Upper lobe of right lung (tissue), 1 donor: ENCODE measurements around the gene NDUFA13. TPM values are rescaled to one million over a fixed set of nuclear protein-coding genes. Genes with fewer than 3 reads are reported as not detected.

Source experiments
- ATAC-seq: fragments of 200-7000 bp; cut with Tn5 transposase; one replicate; pipeline ENCODE4 v1.9.1; 2020; ENCODE audit warnings: mild to moderate bottlenecking, moderate library complexity
- DNase-seq: peaks from one replicate; pipeline ENCODE4 v3.0.0-alpha.2; 2020
- H3K27ac ChIP-seq: fragments of 200-600 bp; one replicate; pipeline ENCODE4 v1.8.0; 2022
- H3K27me3 ChIP-seq: fragments of 200-600 bp; one replicate; pipeline ENCODE4 v1.8.0; 2022; ENCODE audit warnings: mild to moderate bottlenecking
- H3K36me3 ChIP-seq: fragments of 200-600 bp; one replicate; pipeline ENCODE4 v1.8.0; 2022
- H3K4me1 ChIP-seq: fragments of 200-600 bp; one replicate; pipeline ENCODE4 v1.8.0; 2022
- H3K4me3 ChIP-seq: fragments of 200-600 bp; one replicate; pipeline ENCODE4 v1.8.0; 2022; ENCODE audit warnings: mild to moderate bottlenecking
- H3K9me3 ChIP-seq: fragments of 200-600 bp; one replicate; pipeline ENCODE4 v1.8.0; 2022
- CTCF ChIP-seq: fragments of 200-600 bp; IDR thresholded peaks from one replicate; pipeline ENCODE4 v1.8.0; 2022; ENCODE audit warnings: antibody characterized with exemption
- intact Hi-C: fragments of 100-400 bp; cut with DNase I; formaldehyde crosslinking; loops from one replicate; pipeline ENCODE4 v1.11.0; 2022
- total RNA-seq: library from RNA; stranded (reverse); fragmentation: NEBNext Ultra II Directional; extraction: Animal tissue kit (Norgen Biotek cat#: 25700); gene quantifications from one replicate; pipeline ENCODE4 v1.2.1, GENCODE V29; 2021
- donor health status: DM: no; HTN: yes; CAD: no; lungs with severe emphysema.

NDUFA13 gene
- total RNA-seq, 1 donor from 2014 or later, result 207 TPM

- no peak for ATAC-seq
These were observed 42.6 kb downstream of the NDUFA13 start for GRCh38 chr19:19558636-19559035.

GRCh38 chr19:19559931-19560330 lies 43.9 kb downstream of the NDUFA13 start:
- H3K27me3 ChIP-seq, result no peaks in the 10 kb centered on the region
- TF ChIP-seq CTCF, result no peak
- DNase-seq (no peak), ATAC-seq (no peak)
- no peaks in the 10 kb centered on the region for H3K36me3 ChIP-seq
- H3K9me3 ChIP-seq, result no peaks in the 10 kb centered on the region
- H3K27ac ChIP-seq, result no peak overlapping the region
- no peaks in the 10 kb centered on the region for H3K4me1 ChIP-seq
- intact Hi-C loops, result no loop called here
- H3K4me3 ChIP-seq, result no peak overlapping the region

More at GRCh38 chr19:19558636-19559035, 42.6 kb downstream of the NDUFA13 start:
- Histone ChIP-seq H3K4me1 (no peaks in the 10 kb centered on the region), H3K4me3 (no peak overlapping the region), H3K9me3 (no peaks in the 10 kb centered on the region), H3K27ac (no peak overlapping the region), H3K36me3 (no peaks in the 10 kb centered on the region), H3K27me3 (no peaks in the 10 kb centered on the region)
- TF ChIP-seq CTCF, result no peak
- intact Hi-C loops, result no loop called here
- DNase-seq, result no peak

DNA sequence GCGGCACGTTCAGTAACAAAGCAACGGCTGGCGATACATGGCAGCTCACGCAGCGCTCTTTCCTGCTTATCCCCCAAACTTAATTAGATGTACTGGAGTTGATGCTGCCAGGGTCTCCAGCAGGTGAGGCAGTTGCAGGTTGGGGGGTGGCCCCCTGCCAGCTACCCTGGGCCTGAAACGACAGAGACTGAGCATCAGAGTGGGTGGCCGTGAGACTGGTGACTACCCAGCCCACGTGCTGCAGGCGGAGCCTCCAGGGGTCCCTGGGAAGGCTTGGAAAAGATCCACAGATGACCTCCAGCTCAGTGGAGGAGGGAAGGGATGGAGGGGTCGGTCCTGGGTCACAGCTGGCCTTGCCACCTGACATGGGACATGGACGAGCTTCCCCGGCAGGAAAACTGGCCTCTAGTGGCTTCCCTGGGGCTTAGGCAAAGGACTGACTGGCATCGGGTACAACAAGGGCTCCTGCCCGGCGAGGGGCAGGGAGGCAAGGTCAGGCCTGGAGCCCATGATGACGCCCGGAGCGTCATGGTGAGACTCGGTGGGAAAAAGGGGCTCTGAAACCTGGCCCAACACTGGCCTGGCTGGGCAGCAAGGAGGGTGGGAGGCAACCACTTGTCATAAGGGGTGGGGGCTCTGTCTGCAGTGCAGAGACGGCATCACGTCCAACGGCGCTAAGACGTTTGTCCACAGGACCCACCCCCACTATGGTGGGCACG lies 46.1 kb downstream of the NDUFA13 start:
- H3K36me3 ChIP-seq, result no peaks in the 10 kb centered on the region
- no peak overlapping the region for H3K4me3 ChIP-seq
- no peaks in the 10 kb centered on the region for H3K4me1 ChIP-seq
- TF ChIP-seq CTCF, result no peak
- no peaks in the 10 kb centered on the region for H3K9me3 ChIP-seq
- ATAC-seq (no peak), DNase-seq (no peak)
- intact Hi-C loops, result no loop called here
- H3K27me3 ChIP-seq, result no peaks in the 10 kb centered on the region
- H3K27ac ChIP-seq, result no peak overlapping the region

GRCh38 chr19:19562665-19563347 lies 46.8 kb downstream of the NDUFA13 start:
- ATAC-seq (peak; percentile 30), DNase-seq (no peak)
- Histone ChIP-seq H3K9me3 (no peaks in the 10 kb centered on the region), H3K27me3 (no peaks in the 10 kb centered on the region), H3K27ac (no peak overlapping the region), H3K36me3 (no peaks in the 10 kb centered on the region), H3K4me3 (no peak overlapping the region), H3K4me1 (no peaks in the 10 kb centered on the region)
- intact Hi-C loops, result no loop called here
- peak; percentile 5 for TF ChIP-seq CTCF

DNA sequence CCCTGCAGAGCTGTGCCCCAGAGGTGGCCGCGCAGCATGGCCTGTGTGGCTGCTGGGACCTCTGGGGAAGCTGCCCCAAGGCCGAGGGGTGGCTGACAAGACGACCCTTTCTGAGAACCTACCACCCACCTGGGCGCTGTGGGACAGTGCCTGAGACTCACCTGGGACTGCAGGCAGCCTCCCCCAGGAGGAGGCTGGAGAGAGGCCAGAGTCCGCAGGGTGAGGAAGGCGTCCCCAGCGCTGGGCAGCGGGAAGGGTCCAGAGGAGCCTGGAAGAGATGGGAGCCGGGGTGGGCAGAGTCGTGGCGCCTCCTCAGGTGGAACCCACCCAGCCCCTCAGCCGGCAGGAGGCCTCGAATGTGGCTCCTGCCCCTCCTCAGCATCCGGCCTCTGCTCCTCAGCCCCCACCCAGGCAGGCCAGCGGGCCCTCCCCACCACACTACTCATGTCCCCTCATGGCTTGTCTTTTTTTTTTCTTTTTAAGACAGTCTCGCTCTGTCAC lies 47.4 kb downstream of the NDUFA13 start:
- no peak for DNase-seq
- H3K4me1 ChIP-seq, result no peaks in the 10 kb centered on the region
- H3K36me3 ChIP-seq, result no peaks in the 10 kb centered on the region
- no peak for ATAC-seq
- TF ChIP-seq CTCF, result no peak
- intact Hi-C loops, result no loop called here
- H3K27ac ChIP-seq, result no peak overlapping the region
- H3K9me3 ChIP-seq, result no peaks in the 10 kb centered on the region
- no peaks in the 10 kb centered on the region for H3K27me3 ChIP-seq
- H3K4me3 ChIP-seq, result no peak overlapping the region
